HepG2 (cell line): ENCODE results near the gene NT5DC1. TPM values are rescaled to one million over a fixed set of nuclear protein-coding genes. Genes with fewer than 3 reads are reported as not detected.
A peak's percentile ranks its signal among the peaks of the same experiment; 100 is the strongest.

ENCODE experiments used
- BCL6 ChIP-seq: IDR thresholded peaks from 2 replicates; pipeline ENCODE4 v1.6.1; 2016; ENCODE audit warnings: missing genetic modification reagents, missing compliant biosample characterization
- ELF4 ChIP-seq: sonication (generic); formaldehyde crosslinking; IDR thresholded peaks from 2 replicates; pipeline ENCODE4 v1.5.0; 2020; ENCODE audit warnings: missing genetic modification reagents, mild to moderate bottlenecking, moderate library complexity, borderline replicate concordance
- FOXM1 ChIP-seq: sonication (generic); formaldehyde crosslinking; IDR thresholded peaks from 2 replicates; pipeline ENCODE4 v1.5.0; 2020; ENCODE audit warnings: missing genetic modification reagents
- GATAD1 ChIP-seq: IDR thresholded peaks from 2 replicates; pipeline ENCODE4 v1.6.1; 2016; ENCODE audit warnings: missing genetic modification reagents, missing compliant biosample characterization
- HNRNPL ChIP-seq: fragments of 200-400 bp; formaldehyde crosslinking; IDR thresholded peaks from 2 replicates; pipeline ENCODE4 v1.6.1; 2017; ENCODE audit warnings: mild to moderate bottlenecking, low read depth, low read length
- JUN ChIP-seq: sonication (generic); formaldehyde crosslinking; IDR thresholded peaks from 2 replicates; pipeline ENCODE4 v1.4.0; 2020; ENCODE audit warnings: mild to moderate bottlenecking, missing genetic modification reagents
- KDM1A ChIP-seq: IDR thresholded peaks from 2 replicates; pipeline ENCODE4 v1.6.1; 2016; ENCODE audit warnings: missing compliant biosample characterization
- MIER2 ChIP-seq: IDR thresholded peaks from 2 replicates; pipeline ENCODE4 v1.6.1; 2016; ENCODE audit warnings: missing biosample characterization, missing genetic modification reagents
- NR1H2 ChIP-seq: sonication (generic); formaldehyde crosslinking; IDR thresholded peaks from 2 replicates; pipeline ENCODE4 v1.8.1; 2022; ENCODE audit warnings: low read depth, missing genetic modification reagents, borderline replicate concordance
- SP140L ChIP-seq: sonication (generic); formaldehyde crosslinking; IDR thresholded peaks from 2 replicates; pipeline ENCODE4 v1.4.0; 2020; ENCODE audit warnings: missing genetic modification reagents, borderline replicate concordance
- TBL1XR1 ChIP-seq: fragments of 150-350 bp; IDR thresholded peaks from 2 replicates; pipeline ENCODE4 v1.6.1; 2014; ENCODE audit warnings: borderline replicate concordance, low read length; ENCODE audit not compliant: partially characterized antibody
- TOE1 ChIP-seq: sonication (generic); formaldehyde crosslinking; IDR thresholded peaks from 2 replicates; pipeline ENCODE4 v1.4.0; 2020; ENCODE audit warnings: mild to moderate bottlenecking, missing genetic modification reagents
- ZNF24 ChIP-seq: fragments of 450-650 bp; IDR thresholded peaks from 2 replicates; pipeline ENCODE4 v1.6.1; 2017; ENCODE audit warnings: antibody characterized with exemption, mild to moderate bottlenecking
- ZNF343 ChIP-seq: sonication (generic); formaldehyde crosslinking; IDR thresholded peaks from 2 replicates; pipeline ENCODE4 v1.4.0; 2020; ENCODE audit warnings: mild to moderate bottlenecking, missing genetic modification reagents
- ZNF367 ChIP-seq: sonication (generic); formaldehyde crosslinking; IDR thresholded peaks from 2 replicates; pipeline ENCODE4 v1.4.0; 2020; ENCODE audit warnings: missing genetic modification reagents, borderline replicate concordance
- ZNF761 ChIP-seq: sonication (generic); formaldehyde crosslinking; conservative IDR thresholded peaks from 2 replicates; pipeline ENCODE4 v1.4.0; 2020; ENCODE audit warnings: mild to moderate bottlenecking, missing genetic modification reagents
- ZNF772 ChIP-seq: sonication (generic); formaldehyde crosslinking; IDR thresholded peaks from 2 replicates; pipeline ENCODE4 v1.5.0; 2020; ENCODE audit warnings: mild to moderate bottlenecking, missing genetic modification reagents
- polyA plus RNA-seq, 8 experiments: library from polyadenylated mRNA; depleted of rRNA in 3 of 8; stranded (reverse) in 7 of 8; unstranded in 1 of 8; fragments of >200 nt; fragmentation: Illumina TruSeq in 4 of 8; extraction: Trizol in 4 of 8; gene quantifications; 2 replicates each; pipeline versions ENCODE4 v1.2.1 to v1.2.3, GENCODE V29; 2011 to 2016; ENCODE audit warnings: low read depth in 4 of 8, missing spikeins in 1 of 8, mixed read lengths in 1 of 8; ENCODE audit not compliant: insufficient read depth in 1 of 8
- total RNA-seq, 5 experiments: library from RNA; depleted of rRNA; stranded (reverse); fragments of >200 nt; fragmentation: Illumina TruSeq; extraction: Trizol; gene quantifications; 2 replicates each; pipeline ENCODE4 v1.2.3, GENCODE V29; 2016; ENCODE audit warnings: low read depth in 1 of 5
- TF ChIP-seq, protein P1 (sequence below): sonication (generic); formaldehyde crosslinking; IDR thresholded peaks from 2 replicates; pipeline ENCODE4 v1.5.1; 2020; ENCODE audit warnings: missing genetic modification reagents, mild to moderate bottlenecking, borderline replicate concordance
- TF ChIP-seq, protein P2 (sequence below): sonication (generic); formaldehyde crosslinking; IDR thresholded peaks from 2 replicates; pipeline ENCODE4 v1.5.0; 2020; ENCODE audit warnings: mild to moderate bottlenecking, missing genetic modification reagents
- TF ChIP-seq, protein P3 (sequence below): sonication (generic); formaldehyde crosslinking; IDR thresholded peaks from 2 replicates; pipeline ENCODE4 v1.4.0; 2020; ENCODE audit warnings: missing genetic modification reagents, low read depth, mild to moderate bottlenecking, borderline replicate concordance
- TF ChIP-seq, protein P4 (sequence below): sonication (generic); formaldehyde crosslinking; IDR thresholded peaks from 2 replicates; pipeline ENCODE4 v1.5.0; 2020; ENCODE audit warnings: missing genetic modification reagents
- TF ChIP-seq, protein P5 (sequence below): sonication (generic); formaldehyde crosslinking; IDR thresholded peaks from 2 replicates; pipeline ENCODE4 v1.4.0; 2020; ENCODE audit warnings: missing genetic modification reagents

NT5DC1 gene
- total and polyA plus RNA-seq, 2 of the 13 experiments (the other 11 are each of a cell fraction or from before 2014, with no cell fraction given): 27.0 to 56.1 TPM

DNA sequence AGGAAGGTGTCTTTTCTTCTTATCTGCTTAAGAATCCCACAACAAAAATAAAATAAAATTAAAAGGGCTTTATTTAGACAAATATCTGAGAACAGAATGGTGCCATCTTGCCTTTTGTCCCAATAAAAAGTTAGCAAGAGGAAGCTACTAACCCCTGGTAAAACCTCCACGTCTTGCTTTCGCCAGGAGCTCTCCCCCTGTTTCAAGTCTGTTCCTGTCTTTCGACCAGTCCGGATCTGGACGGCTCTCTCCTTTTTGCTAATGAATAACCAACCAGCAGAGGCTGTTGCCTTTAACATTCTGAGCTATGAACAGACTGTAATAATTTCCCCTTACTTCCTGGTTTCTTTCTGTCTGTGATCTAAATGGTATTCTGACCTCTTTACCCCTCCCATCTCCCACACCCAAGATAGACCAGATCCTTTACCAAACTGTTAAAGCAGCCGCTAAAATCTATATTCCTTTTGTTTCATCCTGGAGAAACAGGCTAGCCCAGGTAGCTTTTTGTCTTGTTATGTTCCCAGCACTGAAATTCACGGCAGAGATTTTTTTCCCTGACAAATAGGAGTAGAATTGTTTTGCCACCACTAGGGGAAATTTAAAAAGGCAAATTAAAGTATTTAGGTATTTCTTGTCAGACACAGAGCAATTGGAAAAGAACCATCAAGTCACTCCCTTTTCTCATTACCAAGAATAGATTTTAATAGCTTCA is 39.9 kb upstream of the NT5DC1 start, which contains the start of gene FRK (continued):
- TF ChIP-seq KDM1A (CRISPR knock-in tag): no peak
- TF ChIP-seq NR1H2 (CRISPR knock-in tag): no peak
- peak; percentile 90 for TF ChIP-seq ELF4 (CRISPR knock-in tag)
- no peak for TF ChIP-seq ZNF761 (CRISPR knock-in tag)
- TF ChIP-seq ZNF343: no peak
- TF ChIP-seq MIER2 (CRISPR knock-in tag): no peak
- TF ChIP-seq HNRNPL: no peak
- TF ChIP-seq FOXM1 (CRISPR knock-in tag): no peak
- TF ChIP-seq, protein P1, sequence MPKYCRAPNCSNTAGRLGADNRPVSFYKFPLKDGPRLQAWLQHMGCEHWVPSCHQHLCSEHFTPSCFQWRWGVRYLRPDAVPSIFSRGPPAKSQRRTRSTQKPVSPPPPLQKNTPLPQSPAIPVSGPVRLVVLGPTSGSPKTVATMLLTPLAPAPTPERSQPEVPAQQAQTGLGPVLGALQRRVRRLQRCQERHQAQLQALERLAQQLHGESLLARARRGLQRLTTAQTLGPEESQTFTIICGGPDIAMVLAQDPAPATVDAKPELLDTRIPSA (CRISPR knock-in tag): no peak
- TF ChIP-seq BCL6 (CRISPR knock-in tag): peak; percentile 17; the same call in 1 of the 2 replicates
- no peak; the same call in 1 of the 2 replicates for TF ChIP-seq SP140L
- TF ChIP-seq, protein P2, sequence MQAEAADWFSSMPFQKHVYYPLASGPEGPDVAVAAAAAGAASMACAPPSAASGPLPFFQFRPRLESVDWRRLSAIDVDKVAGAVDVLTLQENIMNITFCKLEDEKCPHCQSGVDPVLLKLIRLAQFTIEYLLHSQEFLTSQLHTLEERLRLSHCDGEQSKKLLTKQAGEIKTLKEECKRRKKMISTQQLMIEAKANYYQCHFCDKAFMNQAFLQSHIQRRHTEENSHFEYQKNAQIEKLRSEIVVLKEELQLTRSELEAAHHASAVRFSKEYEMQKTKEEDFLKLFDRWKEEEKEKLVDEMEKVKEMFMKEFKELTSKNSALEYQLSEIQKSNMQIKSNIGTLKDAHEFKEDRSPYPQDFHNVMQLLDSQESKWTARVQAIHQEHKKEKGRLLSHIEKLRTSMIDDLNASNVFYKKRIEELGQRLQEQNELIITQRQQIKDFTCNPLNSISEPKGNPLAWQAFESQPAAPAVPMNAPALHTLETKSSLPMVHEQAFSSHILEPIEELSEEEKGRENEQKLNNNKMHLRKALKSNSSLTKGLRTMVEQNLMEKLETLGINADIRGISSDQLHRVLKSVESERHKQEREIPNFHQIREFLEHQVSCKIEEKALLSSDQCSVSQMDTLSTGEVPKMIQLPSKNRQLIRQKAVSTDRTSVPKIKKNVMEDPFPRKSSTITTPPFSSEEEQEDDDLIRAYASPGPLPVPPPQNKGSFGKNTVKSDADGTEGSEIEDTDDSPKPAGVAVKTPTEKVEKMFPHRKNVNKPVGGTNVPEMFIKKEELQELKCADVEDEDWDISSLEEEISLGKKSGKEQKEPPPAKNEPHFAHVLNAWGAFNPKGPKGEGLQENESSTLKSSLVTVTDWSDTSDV (CRISPR knock-in tag): no peak
- TF ChIP-seq TOE1 (CRISPR knock-in tag): 0 out of 2 replicates have a peak, but pooled peaks have one; percentile 20
- no peak for TF ChIP-seq ZNF24
- TF ChIP-seq TBL1XR1: no peak
- TF ChIP-seq ZNF772 (CRISPR knock-in tag): no peak
- TF ChIP-seq, protein P3, sequence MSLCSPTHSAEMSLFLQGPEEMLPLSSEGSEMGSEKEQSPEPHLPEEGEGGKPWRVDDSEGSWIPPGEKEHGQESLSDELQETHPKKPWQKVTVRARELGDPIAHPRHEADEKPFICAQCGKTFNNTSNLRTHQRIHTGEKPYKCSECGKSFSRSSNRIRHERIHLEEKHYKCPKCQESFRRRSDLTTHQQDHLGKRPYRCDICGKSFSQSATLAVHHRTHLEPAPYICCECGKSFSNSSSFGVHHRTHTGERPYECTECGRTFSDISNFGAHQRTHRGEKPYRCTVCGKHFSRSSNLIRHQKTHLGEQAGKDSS (CRISPR knock-in tag): no peak; the same call in 1 of the 2 replicates
- TF ChIP-seq, protein P4, sequence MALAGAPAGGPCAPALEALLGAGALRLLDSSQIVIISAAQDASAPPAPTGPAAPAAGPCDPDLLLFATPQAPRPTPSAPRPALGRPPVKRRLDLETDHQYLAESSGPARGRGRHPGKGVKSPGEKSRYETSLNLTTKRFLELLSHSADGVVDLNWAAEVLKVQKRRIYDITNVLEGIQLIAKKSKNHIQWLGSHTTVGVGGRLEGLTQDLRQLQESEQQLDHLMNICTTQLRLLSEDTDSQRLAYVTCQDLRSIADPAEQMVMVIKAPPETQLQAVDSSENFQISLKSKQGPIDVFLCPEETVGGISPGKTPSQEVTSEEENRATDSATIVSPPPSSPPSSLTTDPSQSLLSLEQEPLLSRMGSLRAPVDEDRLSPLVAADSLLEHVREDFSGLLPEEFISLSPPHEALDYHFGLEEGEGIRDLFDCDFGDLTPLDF (CRISPR knock-in tag): 0 out of 2 replicates have a peak, but pooled peaks have one; percentile 26
- TF ChIP-seq, protein P5, sequence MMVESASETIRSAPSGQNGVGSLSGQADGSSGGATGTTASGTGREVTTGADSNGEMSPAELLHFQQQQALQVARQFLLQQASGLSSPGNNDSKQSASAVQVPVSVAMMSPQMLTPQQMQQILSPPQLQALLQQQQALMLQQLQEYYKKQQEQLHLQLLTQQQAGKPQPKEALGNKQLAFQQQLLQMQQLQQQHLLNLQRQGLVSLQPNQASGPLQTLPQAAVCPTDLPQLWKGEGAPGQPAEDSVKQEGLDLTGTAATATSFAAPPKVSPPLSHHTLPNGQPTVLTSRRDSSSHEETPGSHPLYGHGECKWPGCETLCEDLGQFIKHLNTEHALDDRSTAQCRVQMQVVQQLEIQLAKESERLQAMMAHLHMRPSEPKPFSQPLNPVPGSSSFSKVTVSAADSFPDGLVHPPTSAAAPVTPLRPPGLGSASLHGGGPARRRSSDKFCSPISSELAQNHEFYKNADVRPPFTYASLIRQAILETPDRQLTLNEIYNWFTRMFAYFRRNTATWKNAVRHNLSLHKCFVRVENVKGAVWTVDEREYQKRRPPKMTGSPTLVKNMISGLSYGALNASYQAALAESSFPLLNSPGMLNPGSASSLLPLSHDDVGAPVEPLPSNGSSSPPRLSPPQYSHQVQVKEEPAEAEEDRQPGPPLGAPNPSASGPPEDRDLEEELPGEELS: no peak; the same call in 1 of the 2 replicates
- TF ChIP-seq ZNF367 (CRISPR knock-in tag): no peak
- 0 out of 2 replicates have a peak, but pooled peaks have one; percentile 26 for TF ChIP-seq GATAD1 (CRISPR knock-in tag)
- no peak for TF ChIP-seq JUN (CRISPR knock-in tag)
